ENCODE data around the gene SNX30.

DNA sequence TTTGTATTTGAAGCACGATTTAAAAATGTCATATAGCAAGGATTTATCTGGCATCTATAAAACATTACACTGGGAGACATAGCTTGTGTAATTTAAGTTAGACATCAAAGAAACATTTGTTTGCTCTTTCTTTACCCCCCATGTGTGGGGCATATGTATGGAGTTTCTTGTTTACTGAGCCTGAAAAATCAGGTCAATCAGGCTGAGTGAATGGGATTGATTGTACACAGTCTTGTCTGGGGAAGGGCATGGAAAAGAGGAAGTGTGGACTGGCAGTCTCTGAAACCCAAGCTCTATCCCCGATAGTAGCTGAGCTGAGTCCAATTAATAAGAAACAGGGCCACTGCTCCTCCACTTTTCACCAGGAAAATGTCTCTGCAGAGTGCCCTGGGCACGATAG is 90.7 kb downstream of the SNX30 start:
- TF ChIP-seq, protein P1, sequence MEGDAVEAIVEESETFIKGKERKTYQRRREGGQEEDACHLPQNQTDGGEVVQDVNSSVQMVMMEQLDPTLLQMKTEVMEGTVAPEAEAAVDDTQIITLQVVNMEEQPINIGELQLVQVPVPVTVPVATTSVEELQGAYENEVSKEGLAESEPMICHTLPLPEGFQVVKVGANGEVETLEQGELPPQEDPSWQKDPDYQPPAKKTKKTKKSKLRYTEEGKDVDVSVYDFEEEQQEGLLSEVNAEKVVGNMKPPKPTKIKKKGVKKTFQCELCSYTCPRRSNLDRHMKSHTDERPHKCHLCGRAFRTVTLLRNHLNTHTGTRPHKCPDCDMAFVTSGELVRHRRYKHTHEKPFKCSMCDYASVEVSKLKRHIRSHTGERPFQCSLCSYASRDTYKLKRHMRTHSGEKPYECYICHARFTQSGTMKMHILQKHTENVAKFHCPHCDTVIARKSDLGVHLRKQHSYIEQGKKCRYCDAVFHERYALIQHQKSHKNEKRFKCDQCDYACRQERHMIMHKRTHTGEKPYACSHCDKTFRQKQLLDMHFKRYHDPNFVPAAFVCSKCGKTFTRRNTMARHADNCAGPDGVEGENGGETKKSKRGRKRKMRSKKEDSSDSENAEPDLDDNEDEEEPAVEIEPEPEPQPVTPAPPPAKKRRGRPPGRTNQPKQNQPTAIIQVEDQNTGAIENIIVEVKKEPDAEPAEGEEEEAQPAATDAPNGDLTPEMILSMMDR (conservative IDR thresholded peaks at IDR 0.05; ENCODE audit: low read length) = no peak
- no peak for TF ChIP-seq EZH2phosphoT487 (IDR thresholded peaks at IDR 0.05; ENCODE audit: borderline replicate concordance)
